EL (cell line): Measurements from ENCODE around the gene EPHX1.

Source experiments
- DNase-seq: peaks from one replicate; pipeline ENCODE4 v3.0.0-alpha.2; 2016

Gene EPHX1

DNA sequence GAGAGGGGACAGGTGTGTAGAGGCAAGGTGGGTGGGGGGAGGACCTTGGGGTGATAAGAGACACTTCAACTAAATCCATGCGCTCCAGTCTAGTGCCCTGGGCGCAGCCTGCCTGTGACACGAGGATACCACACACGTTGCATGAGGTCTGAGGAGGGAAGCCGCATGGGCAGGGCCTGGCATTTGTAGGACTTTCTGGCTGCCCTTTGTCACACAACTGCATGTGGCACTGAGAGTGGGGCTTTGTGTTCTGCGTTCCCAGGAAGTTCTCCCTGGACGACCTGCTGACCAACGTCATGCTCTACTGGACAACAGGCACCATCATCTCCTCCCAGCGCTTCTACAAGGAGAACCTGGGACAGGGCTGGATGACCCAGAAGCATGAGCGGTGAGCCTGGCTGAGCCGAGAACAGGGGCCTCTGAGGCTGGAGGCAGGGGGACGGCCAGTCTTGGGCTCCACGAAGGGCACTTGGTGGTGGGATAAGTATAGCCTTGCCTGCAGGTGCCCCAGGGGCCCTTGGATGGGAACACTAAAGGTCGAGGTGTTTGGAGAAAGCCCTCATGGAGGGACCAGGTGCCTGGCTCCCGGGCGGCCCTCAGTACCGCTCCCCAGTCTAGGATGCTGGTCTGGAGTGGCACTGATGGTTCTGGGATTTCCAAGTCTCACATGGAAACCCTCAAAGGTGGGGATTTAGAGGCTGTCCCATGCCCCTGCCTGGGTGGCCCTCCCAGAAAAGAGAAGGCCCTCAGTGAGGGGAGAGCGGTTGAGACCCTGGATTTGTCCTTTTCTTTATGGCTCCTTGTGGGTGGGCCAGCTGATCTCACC is 34.5 kb downstream of the EPHX1 start:
- DNase-seq = no peak

DNA sequence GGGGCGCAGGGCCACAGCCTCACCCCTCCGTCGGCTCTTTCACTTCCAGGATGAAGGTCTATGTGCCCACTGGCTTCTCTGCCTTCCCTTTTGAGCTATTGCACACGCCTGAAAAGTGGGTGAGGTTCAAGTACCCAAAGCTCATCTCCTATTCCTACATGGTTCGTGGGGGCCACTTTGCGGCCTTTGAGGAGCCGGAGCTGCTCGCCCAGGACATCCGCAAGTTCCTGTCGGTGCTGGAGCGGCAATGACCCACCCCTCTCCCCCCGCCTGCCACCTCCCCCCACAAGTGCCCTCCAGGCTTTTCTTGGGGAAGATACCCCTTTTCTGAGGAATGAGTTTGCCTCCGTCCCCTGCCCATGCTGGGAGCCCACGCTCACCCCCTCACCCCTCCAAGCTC is 35.2 kb downstream of the EPHX1 start:
- DNase-seq = no peak

DNA sequence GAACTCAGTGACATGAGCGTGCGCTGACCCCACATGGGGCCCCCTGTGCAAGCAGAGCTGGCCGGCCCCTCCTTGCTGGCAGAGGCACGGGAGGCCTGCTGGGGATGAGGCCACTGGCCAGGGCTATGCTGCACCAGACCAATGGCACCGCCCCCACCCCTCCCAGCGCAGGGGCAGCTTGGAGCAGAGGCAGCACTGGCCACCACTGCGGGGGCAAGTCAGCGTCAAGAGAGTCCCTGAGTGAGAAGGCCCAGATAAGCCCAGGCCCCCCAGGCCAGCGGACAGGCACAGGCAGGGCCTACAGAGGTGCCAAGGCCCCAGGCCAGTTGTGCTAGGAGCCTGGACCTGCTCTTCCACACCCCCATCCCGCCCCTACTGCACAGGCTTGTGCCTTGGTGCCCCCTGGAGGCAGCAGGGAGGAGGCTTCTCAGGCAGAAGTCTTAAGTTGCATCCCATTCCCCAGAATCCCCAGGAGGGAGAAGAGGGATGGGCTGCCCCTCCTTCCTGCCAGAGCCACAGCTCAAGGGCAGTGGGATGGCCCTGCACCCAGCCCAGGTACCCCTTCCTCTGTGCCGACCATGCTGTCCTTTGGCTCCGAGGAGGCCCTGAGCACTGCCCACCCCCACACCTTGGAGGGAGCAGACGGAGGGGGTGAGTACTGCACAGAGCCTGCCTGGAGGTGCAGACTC is 35.8 kb downstream of the EPHX1 start:
- DNase-seq = peak; percentile 68

DNA sequence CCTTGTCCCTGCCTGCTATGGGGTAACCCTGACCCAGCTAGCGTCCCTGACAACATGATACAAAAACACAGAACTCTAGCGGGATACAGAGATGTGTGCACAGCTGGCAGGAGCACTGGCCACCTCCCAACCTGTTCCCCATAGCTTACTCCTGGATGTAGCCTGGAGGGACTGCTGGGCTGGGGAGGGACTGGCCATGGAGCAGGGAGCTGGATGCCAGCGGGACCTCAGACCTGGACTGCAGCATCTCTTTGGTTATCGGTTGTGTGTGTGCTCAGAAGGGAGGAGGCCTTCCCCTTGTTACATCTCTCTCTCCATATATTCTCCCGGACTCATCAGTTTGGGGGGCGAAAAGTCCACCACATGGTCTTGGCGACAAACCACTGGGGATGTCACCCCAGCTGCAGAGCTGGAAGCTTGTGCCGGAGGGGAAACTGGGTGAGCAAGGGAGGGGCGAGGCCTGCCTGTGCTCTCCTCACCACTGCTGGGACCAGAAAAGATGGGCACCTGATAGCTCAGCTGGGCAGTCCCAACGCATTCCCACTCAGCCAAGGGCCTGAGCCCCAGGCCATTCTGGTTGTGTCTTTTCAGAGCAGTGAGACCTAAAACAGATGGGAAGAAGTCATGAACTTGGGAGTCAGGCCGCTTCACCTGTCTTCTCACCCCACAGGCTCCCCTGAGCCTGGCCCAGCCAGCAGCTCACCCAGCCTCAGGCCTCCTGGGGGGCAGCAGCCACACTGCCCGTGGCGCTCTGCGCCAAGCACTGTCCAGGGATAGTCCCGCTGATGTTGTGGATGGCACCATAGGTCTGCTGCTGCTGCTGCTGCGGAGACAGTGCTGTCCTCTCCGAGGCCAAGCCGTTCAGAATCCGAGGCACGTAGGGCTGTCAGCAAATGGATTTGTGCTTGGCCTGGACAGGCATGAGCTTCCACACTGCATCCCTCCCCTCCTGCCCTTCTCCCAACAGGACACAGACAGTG is 36.7 kb downstream of the EPHX1 start:
- DNase-seq = no peak

DNA sequence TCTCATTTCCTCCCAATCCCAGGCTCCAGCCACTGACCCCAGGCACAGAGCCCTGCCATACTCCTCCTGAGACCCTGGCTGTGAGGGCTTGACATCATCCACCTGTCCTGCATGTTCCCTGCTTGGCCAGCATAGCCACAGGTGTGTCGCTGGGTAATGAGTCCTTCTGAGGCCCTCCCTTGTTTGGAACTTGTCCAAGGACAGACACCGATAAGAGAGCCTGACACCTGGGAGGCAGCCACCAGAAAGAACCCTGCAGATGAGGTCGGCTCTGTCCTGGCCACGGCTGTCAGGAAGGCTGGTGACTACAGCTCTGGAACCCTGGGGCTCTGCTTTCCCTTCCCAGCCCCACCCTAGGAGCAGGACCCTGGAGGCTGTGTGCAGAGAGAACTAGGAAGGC is 37.7 kb downstream of the EPHX1 start:
- no peak for DNase-seq

DNA sequence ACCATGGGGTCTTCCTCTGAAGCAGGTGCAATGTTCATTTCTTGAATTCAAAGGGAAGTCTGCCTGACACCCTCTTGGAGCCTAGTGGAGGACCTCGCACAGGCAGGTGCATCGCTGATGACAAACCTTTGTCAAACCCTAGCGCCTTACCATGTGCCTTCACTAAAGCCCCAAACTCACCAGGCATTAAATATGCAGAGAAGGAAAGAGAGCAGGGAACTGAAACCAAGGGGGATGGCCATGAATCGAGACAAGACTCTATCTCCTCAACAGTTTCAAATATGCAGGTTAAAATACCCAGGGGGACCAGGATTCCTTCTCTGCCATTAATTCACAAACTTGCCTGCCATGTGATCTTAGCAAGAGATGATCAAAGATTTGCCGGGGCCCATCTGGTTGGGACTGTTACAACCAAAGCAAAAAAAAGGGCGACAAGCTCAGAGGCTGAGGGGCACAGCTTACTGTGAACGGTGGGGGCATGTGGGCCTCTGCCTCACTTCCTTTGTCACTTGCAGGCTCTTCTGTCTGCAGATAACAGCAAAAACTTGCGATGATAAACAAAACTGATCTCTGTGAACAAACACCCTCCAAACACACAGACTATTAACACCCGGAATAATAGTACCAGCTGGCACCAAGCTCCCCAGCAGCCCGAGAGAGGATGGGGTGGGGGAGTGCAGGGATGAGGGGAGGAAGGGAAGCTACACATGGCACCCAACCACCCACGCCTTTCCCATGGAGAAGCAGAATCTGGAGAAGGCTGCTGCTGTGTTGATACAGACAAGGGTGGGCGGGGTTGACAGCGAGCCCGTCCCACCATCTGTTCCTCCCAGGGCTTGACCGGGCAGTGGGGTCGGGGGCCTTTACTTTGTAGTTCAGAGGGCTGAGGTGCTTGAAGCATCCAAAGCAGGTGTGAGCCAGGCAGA is 38.4 kb downstream of the EPHX1 start:
- DNase-seq = no peak

GRCh38 chr1:225849925-225850324 is 40.0 kb downstream of the EPHX1 start:
- no peak for DNase-seq

DNA sequence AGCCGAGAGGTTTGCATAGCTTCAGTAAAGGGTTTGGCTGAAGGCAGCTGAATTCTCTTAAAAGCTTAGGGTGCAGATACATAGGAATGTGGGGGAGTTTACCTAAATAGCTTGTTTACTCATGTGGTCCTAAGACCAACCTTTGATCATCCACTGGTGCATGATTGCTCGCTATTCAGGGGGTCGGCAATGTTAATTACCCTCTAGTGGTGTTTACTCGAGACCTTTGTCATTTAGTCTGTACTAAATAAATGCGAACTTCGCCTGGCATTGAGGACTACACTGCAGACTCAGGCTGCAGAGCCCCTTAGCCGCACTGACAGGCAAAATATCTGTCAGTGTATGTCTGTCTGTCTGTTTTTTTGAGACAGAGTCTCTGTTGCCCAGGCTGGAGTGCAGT is 40.4 kb downstream of the EPHX1 start:
- DNase-seq = no peak

DNA sequence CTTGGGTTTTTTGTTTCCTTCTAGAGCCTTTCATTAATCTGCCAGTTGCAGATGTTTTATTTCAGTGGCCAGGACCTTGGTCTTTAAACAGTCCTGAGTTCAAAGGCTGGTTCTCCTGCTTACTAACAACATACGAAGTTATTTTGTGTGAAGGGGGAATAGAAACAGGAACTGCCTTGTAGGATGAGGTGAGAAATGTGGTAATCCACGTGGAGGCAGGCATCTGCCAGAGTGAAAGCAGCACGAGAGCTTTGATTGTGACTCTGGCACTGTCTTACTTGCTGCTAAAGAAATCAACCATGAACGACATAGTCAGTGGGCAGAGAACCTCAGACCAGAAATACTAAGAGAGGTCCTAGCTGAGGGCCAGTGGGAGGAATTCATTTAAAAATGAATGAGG is 41.9 kb downstream of the EPHX1 start:
- no peak for DNase-seq

DNA sequence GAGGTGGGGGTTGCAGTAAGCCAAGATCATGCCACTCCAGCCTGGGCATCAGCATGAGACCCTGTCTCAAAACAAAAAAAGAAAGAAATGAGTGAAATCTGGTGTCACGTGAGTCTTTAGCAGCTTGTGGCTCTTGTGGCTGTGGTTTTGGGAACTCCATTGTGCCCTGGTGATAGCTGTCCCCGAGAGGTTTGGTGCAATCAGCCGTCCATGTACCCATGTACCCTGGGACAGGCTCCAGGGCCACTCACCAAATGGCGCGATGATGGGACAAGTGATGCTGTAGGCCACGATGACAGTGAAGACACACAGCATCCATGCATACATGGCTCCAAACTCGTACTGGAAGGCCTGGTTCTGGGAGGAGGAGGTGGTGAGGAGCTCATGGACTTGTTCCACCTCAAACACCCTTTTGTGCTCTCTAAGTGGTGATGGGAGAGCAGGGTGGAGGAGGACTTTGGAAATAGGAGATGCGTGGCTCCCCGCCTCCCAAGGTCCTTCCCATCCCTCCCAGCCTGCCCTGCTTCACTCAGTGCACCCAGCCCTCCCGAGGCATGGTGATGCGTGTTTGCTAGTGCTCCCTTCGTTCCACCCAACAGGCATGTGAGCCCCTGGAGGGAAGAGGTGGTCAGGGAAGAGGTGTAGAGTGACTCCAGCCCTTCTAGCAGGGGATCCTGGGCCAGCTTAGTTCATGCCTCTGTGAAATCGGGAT is 42.6 kb downstream of the EPHX1 start:
- DNase-seq = no peak

GRCh38 chr1:225853441-225853840 is 43.5 kb downstream of the EPHX1 start:
- no peak for DNase-seq

GRCh38 chr1:225855503-225856300 is 45.8 kb downstream of the EPHX1 start:
- no peak for DNase-seq

DNA sequence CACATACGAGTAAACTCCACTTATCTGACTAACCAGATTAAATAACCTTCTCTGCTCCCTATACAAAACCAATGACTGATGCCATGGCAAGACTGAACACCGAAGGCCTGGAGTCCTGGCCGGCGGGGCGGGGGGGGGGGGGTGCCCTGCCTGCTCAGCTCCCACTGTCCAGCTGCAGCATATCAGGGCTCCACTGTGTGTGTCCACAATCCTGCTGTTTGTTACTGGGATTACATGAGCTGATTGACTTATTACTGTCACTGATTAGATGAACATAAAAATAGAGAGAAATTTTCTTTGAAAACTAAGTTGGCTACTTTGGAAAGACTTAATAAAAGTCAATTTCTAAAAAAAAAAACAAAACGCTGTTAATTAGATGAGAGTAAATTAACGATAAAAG is 47.3 kb downstream of the EPHX1 start:
- DNase-seq = no peak

- DNase-seq = no peak
Measured at GRCh38 chr1:225859151-225859550, 49.2 kb downstream of the EPHX1 start.

GRCh38 chr1:225860107-225860506 is 50.2 kb downstream of the EPHX1 start:
- no peak for DNase-seq

DNA sequence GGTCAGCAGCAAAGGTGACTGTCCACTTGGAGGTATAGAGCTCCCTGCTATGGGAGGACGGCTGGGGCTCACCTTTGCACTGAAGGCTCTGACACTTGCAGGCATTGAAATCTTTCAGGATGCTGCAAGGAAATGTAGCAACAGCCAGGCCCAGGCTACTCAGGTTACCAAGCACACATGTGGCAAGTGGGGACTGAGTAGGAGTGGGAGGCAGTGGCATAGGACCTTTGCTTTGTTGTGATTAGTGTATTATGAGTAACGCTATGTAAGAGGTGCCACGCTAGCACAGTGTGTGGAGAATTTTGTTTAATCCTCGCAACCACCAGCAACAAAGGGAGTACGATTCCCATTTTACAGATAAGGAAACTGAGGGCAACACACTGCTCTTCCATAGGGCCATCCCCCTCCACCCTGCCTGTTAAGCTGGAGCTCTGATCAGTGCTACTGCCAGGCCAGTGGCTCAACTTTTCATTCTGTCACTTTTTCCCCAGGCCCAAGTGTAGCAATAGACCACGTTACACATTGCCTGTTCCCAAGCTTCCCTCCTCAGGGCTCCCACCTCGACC is 51.0 kb downstream of the EPHX1 start:
- DNase-seq = no peak

DNA sequence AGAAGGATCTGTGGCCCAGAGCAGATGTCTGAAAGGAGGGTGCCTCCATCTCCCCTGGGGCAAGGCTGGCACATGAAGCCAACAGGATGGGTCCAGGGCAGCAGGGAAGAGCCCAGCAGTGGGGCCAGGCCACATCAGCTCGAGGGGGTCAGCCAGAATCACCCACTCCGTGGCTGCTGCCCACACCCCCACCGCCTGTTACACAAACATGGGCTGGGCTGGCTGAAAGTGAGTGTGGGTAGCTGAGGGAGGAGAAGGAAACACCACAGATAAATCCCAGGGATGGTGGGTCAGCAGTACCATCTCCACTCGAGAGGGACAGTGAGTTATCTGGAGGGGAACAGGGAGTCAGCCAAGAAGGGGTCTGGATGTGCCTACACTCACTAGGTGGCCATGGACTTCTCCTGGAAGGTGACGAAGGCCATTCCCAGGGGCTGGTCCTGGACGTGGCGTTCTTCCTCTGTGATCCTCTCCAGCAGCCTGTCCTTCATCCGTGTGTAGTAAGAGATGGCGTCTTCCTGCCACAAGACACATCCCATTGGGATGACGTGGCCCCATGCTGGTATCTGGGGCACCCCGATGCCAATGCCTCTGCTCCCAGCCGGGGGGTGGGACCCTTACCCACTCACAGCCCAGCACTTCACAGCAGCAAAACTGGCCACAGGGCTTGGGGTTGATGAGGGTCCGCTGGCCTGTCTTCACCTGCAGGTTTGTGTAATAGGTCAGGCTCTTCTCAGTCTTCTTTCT is 52.1 kb downstream of the EPHX1 start:
- no peak for DNase-seq

- DNase-seq = no peak
Measured at GRCh38 chr1:225862581-225862950, 52.6 kb downstream of the EPHX1 start.

GRCh38 chr1:225863167-225863566 is 53.2 kb downstream of the EPHX1 start:
- DNase-seq = peak; percentile 43

DNA sequence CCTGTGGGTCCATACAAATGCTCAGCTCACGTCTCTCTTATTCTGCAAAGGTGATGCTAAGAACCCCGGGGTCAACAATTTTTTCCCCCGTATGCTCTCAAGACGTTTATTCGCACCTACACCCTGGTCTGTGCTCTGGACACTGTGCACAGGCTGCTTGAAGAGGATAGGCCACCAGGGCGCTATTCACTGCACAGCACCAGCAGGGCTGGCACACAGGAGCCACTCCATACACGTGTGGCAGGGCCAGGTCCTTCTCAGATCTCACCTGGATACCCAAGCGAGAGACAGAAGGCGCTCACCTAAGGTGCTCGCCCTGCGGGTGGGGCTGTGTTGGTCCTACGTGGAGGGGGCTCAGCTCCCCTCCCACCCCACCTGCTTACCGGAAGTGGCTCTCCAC is 55.6 kb downstream of the EPHX1 start:
- DNase-seq = no peak
